HG03432 (cell line): ENCODE data around the gene MBNL3.
"Not testable (repeated sequence)": the region's sequence is repeated elsewhere in the genome, so short reads cannot be mapped to it uniquely, and the experiment has no call there.

Experiments
- ATAC-seq: cut with Tn5 transposase; IDR thresholded peaks from one replicate; pipeline ENCODE4 v1.9.1; 2021; ENCODE audit warnings: mild to moderate bottlenecking, moderate library complexity; ENCODE audit not compliant: unreplicated experiment

Gene MBNL3

GRCh38 chrX:132480581-132481203 lies 8.1 kb downstream of the MBNL3 start:
- ATAC-seq = peak; percentile 88

GRCh38 chrX:132474544-132475248 lies 14.1 kb downstream of the MBNL3 start:
- no peak for ATAC-seq

GRCh38 chrX:132472397-132472796 lies 16.4 kb downstream of the MBNL3 start:
- ATAC-seq = no peak

GRCh38 chrX:132470831-132471230 lies 18.0 kb downstream of the MBNL3 start:
- no peak for ATAC-seq

GRCh38 chrX:132470179-132470578 lies 18.7 kb downstream of the MBNL3 start:
- ATAC-seq = no peak

GRCh38 chrX:132468454-132468853 lies 20.4 kb downstream of the MBNL3 start:
- no peak for ATAC-seq

- no peak for ATAC-seq
Observed at GRCh38 chrX:132467989-132468388, 20.8 kb downstream of the MBNL3 start.

- no peak for ATAC-seq
Observed at GRCh38 chrX:132467026-132467425, 21.8 kb downstream of the MBNL3 start.

GRCh38 chrX:132463411-132463810 lies 25.4 kb downstream of the MBNL3 start:
- no peak for ATAC-seq

- no peak for ATAC-seq
Observed at GRCh38 chrX:132461886-132462285, 27.0 kb downstream of the MBNL3 start.

GRCh38 chrX:132452911-132453550 lies 35.8 kb downstream of the MBNL3 start:
- no peak for ATAC-seq

- ATAC-seq = not testable (repeated sequence)
Observed at GRCh38 chrX:132445909-132446308, 42.9 kb downstream of the MBNL3 start.

GRCh38 chrX:132444936-132445335 lies 43.9 kb downstream of the MBNL3 start:
- no peak for ATAC-seq

GRCh38 chrX:132443196-132444135 lies 45.4 kb downstream of the MBNL3 start:
- ATAC-seq = no peak

- no peak for ATAC-seq
Observed at GRCh38 chrX:132442691-132443090, 46.1 kb downstream of the MBNL3 start.

- ATAC-seq = no peak
Observed at GRCh38 chrX:132435222-132435621, 53.6 kb downstream of the MBNL3 start.

- ATAC-seq = no peak
Observed at GRCh38 chrX:132433551-132433950, 55.3 kb downstream of the MBNL3 start.

- no peak for ATAC-seq
Observed at GRCh38 chrX:132433001-132433400, 55.8 kb downstream of the MBNL3 start.

- no peak for ATAC-seq
Observed at GRCh38 chrX:132428896-132429295, 59.9 kb downstream of the MBNL3 start.

GRCh38 chrX:132426695-132427281 lies 62.0 kb downstream of the MBNL3 start:
- ATAC-seq = peak; percentile 62
